GM10266 (cell line): Measurements from ENCODE around the gene RRP36.
A peak's percentile ranks its signal among the peaks of the same experiment; 100 is the strongest.

Experiments used
- DNase-seq: peaks from one replicate; pipeline ENCODE4 v3.0.0; 2012; ENCODE audit errors: extremely low spot score
- TF ChIP-seq, protein P1 (sequence below): IDR thresholded peaks from 2 replicates; pipeline ENCODE4 v1.5.1; 2012; ENCODE audit warnings: mild to moderate bottlenecking, low read depth; ENCODE audit not compliant: control insufficient read depth, insufficient read depth; ENCODE audit errors: missing control alignments

The RRP36 gene

DNA sequence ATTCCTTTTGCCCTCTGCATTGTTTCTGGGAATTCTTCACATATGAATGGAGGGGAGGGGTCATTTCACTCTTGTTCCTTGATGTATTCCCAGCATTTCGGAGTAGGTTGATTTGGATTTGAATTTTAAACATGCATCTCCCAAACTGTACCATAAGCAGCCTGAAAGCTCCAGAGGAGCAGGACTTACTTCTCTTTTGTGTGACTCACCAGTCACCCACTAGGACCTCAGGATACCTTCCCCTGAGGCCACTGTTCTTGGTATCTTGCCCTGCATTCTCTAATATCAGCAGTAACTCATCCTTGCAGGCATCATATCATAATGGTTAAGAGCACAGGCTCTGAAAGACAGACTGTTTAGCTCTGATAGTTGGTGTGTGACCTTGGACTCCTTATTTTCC lies 37.1 kb downstream of the RRP36 start:
- TF ChIP-seq, protein P1, sequence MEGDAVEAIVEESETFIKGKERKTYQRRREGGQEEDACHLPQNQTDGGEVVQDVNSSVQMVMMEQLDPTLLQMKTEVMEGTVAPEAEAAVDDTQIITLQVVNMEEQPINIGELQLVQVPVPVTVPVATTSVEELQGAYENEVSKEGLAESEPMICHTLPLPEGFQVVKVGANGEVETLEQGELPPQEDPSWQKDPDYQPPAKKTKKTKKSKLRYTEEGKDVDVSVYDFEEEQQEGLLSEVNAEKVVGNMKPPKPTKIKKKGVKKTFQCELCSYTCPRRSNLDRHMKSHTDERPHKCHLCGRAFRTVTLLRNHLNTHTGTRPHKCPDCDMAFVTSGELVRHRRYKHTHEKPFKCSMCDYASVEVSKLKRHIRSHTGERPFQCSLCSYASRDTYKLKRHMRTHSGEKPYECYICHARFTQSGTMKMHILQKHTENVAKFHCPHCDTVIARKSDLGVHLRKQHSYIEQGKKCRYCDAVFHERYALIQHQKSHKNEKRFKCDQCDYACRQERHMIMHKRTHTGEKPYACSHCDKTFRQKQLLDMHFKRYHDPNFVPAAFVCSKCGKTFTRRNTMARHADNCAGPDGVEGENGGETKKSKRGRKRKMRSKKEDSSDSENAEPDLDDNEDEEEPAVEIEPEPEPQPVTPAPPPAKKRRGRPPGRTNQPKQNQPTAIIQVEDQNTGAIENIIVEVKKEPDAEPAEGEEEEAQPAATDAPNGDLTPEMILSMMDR: no peak
- no peak for DNase-seq

DNA sequence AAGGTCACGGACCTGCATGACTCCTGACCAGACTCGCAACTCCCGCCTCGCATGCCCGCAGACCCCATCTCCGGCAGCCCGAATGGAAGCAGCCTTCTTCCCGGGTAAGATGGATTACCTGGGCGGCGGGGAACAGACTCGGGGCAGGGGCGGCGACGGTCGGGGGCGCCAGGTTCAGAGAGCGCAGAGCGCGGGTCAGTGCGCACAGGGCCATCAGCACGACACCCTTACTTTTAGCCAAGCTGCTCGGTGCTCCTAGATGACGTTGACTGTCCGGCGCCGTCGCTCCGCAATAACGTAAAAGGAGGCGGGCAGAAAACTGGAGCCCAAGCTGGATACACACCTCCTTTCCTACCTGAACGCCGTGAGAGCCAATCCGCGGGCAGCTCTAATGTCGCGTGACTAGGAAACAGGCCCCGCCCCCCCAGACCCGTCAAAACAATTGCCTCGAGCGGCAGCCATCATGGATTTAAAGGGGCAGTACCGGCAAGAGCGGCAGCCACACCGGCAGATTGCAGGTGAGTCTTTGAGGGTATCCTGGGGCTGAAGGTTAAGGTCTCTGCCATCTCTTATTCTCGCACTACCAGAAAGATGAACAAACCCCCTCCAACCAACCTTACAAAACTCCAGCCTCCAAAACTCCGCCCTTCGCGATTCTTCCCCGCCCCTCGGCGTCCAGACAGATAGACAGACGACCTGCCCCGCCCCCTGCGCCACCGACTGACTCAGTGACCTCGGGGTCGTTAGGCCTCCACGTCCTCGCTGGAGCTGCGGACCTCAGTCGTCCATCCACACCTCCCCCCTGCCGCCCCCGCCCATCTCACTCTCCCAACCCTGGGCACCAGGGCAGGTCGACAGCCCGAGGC lies 38.0 kb downstream of the RRP36 start, which contains the start of the genes KLC4 and MRPL2:
Gene KLC4 (plus strand): TSS at position 464 of the 866 bp plus-strand sequence. CDS start 1,705 bp downstream, outside the sequence.
Gene MRPL2 (minus strand): TSS at position 267 of the 866 bp plus-strand sequence. CDS start 53 bp downstream, at position 214.
- TF ChIP-seq, protein P1: no peak
- DNase-seq: peak; percentile 99

DNA sequence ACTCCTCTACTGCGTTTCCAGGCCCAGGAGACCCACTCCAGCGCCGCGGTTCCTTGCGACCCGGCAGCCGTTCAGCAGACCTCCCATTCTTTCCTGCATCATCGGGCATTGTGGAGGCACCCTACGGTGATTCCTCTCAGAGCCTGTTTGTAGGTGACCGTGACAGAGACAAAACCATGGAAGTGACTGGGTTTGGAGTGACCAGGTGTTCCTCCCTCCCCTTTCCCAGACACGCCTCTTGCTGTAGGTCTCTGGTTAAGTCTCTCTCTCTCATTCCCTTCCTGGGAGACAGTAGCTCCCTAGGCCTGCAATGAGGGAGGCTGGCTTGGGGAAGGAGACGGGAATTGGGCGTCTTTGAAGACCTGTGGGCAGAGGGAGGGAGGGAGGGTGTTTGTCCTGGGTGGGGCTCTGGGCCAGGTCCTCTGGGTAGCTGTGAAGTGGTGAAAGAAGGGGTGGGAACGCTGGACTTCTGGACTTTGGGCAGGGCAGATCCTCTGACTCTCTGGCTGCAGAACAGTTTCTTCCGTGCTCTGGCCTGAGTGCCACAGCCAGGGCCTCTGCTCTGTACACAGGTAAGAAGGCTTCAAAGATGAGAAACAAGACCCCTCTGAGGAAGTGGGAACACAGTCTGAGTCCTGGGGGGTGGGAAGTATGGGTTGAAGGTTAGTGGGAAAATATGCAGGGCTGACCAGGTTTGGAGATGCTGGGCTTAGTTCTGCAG lies 38.8 kb downstream of the RRP36 start:
- no peak for DNase-seq
- TF ChIP-seq, protein P1: no peak

DNA sequence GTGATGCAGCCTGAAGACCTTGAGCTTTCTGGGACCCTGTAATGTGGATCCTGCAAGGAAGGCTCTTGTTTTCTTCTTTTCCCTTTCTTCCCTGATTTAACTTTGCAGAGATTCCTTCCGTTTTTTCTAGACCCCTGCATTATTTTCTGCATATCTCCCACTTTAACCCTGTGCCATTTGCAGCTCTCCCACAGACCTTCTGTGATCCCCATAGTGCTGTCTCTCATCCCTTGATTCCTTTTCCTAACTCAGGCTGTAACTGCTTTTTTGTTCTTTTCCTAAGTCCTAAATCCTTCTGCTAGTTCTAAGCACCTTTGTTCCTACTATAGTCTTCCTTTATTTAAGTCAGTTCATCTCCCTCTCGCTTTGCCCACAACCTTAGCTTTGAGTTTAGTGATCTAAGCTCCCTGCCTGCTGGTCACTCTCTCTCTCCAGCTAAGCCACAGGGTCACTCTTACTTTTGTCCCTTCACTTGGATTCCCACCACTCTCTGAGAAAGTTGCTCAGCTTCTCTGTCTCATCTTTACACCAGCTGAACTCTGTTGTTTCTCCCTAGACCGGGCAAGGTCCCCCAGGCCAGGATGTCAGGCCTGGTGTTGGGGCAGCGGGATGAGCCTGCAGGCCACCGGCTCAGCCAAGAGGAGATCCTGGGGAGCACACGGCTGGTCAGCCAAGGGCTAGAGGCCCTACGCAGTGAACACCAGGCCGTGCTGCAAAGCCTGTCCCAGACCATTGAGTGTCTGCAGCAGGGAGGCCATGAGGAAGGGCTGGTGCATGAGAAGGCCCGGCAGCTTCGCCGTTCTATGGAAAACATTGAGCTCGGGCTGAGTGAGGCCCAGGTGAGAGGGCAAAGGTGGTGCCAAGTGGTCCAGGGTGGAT lies 39.6 kb downstream of the RRP36 start:
- TF ChIP-seq, protein P1: no peak

DNA sequence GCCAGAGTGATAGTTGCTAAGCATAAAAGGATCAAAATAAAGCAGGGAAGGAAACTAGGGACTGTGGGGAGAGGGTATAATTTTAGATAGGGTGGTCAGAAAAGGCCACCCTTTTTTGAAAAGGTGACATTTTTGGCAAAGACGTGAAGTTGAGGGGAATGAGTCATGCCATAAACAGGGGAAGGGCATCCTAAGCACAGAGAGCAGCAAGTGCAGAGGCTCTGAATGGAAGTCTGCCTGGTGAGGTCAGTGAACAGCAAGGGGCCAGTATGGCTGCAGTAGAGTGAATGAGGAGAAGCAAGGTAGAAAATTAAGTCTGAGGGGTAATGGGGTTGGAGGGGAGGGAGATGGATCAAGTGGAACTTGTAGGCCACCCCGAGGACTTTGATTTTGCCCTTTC lies 40.4 kb downstream of the RRP36 start:
- no peak for DNase-seq
- TF ChIP-seq, protein P1: no peak

More for the DNA sequence above, 39.6 kb downstream of the RRP36 start:
- no peak for DNase-seq

DNA sequence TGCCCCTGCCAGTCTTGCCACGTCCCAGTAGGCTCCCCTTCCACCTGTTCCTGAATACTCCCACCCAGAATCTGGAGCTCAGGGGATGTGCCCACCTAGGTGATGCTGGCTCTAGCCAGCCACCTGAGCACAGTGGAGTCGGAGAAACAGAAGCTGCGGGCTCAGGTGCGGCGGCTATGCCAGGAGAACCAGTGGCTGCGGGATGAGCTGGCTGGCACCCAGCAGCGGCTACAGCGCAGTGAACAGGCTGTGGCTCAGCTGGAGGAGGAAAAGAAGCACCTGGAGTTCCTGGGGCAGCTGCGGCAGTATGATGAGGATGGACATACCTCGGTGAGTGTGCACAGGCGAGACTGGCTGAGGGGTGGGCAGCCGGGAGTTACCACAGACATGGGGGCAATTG lies 41.4 kb downstream of the RRP36 start:
- no peak for DNase-seq
- TF ChIP-seq, protein P1: no peak
